ENCODE measurements around the gene OGFOD3. TPM values are rescaled to one million over a fixed set of nuclear protein-coding genes. Genes with fewer than 3 reads are reported as not detected.
"Not testable (repeated sequence)": the region's sequence is repeated elsewhere in the genome, so short reads cannot be mapped to it uniquely, and the experiment has no call there.

OGFOD3 gene
- total and polyA plus RNA-seq, 7 experiments from 2014 or later, result 21.9 to 42.1 (median 32.3) TPM

DNA sequence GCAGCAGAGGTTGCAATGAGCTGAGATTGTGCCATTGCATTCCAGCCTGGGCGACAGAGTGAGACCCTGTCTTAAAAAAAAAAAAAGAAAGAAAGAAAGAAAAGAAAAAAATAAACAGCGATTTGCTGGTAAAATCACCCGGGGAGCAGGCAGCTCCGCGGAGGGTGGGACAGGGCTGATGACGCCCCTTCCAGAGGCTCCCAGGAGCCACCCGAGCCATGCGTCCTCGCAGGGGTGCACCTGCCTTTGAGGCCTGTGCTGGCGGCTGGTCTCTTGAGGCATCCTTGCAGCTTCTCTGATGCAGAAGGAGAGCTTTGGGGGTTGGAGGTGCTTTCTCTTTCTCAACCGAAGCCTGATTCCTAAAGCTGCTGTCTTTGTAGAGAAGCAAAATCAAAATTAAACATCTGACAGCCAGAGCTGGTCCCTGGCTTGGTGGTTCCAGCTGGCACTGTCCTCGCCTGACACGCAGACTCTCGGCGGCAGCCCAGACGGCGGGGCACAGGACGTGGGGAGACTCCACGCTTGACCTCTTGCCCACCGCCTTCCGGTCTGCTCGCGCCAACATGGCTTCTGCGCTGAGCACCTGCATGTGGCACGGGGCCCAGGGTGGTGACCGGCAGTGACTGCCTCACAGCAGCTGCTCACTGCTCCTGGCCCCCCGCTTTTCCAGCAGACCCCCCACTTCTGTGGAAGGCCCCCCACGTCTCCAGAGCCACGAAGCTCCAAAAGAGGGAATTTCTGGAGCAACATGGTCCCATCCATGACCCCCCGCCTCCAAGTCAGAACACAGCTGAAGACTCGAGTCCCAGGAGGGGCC lies 40.3 kb downstream of the OGFOD3 start:
- CTCF ChIA-PET, result no interaction called here
- Mint-ChIP-seq H3K27me3 (peaks cover 27 to 45% (median 44%) of the 10 kb centered on the region in 5 donors), H3K27ac (no peak overlapping the region), H3K36me3 (no peaks in the 10 kb centered on the region), H3K9me3 (peaks cover 0 to 1% (median 0%) of the 10 kb centered on the region in 11 donors), H3K4me3 (no peak overlapping the region), H3K4me1 (peaks cover under 1 to 13% (median 2%) of the 10 kb centered on the region in 7 donors)
- no peaks in the 10 kb centered on the region for H3K36me3 ChIP-seq (ENCODE audit: control insufficient read depth in 2 of 3, insufficient read depth in 3 of 3, low read length in 3 of 3)
- POLR2A ChIA-PET, result interaction anchor here (0.7 kb wide), 1 partner anchor 147 kb away, joined by 3 read pairs; no protein-coding TSS in a partner anchor
- ATAC-seq (no peak), DNase-seq (no peak)
- H3K27me3 ChIP-seq (ENCODE audit: control insufficient read depth in 2 of 2, insufficient read depth in 2 of 2, low read length in 2 of 2), result no peaks in the 10 kb centered on the region
- no peak overlapping the region for H3K4me3 ChIP-seq (ENCODE audit: low read length)
- H3K4me1 ChIP-seq (ENCODE audit: control insufficient read depth in 2 of 2, insufficient read depth in 2 of 2, low read length in 2 of 2), result no peaks in the 10 kb centered on the region
- intact Hi-C loops (cut with micrococcal nuclease), result no loop called here
- no peaks in the 10 kb centered on the region for H3K9me3 ChIP-seq (ENCODE audit: control insufficient read depth in 2 of 3, low read length in 3 of 3)
- H3K27ac ChIP-seq (ENCODE audit: low read depth, low read length), result no peak overlapping the region

GRCh38 chr17:82377294-82377693 lies 41.1 kb downstream of the OGFOD3 start:
- peaks cover 35 to 53% (median 52%) of the 10 kb centered on the region in 5 donors for H3K27me3 Mint-ChIP-seq
- H3K27me3 ChIP-seq (ENCODE audit: control insufficient read depth in 2 of 2, insufficient read depth in 2 of 2, low read length in 2 of 2); H3K4me3 ChIP-seq (ENCODE audit: low read length); DNase-seq; H3K36me3 ChIP-seq (ENCODE audit: control insufficient read depth in 2 of 3, insufficient read depth in 3 of 3, low read length in 3 of 3); H3K36me3 Mint-ChIP-seq; CTCF ChIA-PET; intact Hi-C loops (cut with micrococcal nuclease); H3K27ac ChIP-seq (ENCODE audit: low read depth, low read length); H3K9me3 Mint-ChIP-seq; H3K27ac Mint-ChIP-seq; H3K4me3 Mint-ChIP-seq; H3K9me3 ChIP-seq (ENCODE audit: control insufficient read depth in 2 of 3, low read length in 3 of 3); POLR2A ChIA-PET; H3K4me1 ChIP-seq (ENCODE audit: control insufficient read depth in 2 of 2, insufficient read depth in 2 of 2, low read length in 2 of 2); ATAC-seq: not testable (repeated sequence)
- H3K4me1 Mint-ChIP-seq, result peaks cover 3 to 20% (median 9%) of the 10 kb centered on the region in 7 donors

DNA sequence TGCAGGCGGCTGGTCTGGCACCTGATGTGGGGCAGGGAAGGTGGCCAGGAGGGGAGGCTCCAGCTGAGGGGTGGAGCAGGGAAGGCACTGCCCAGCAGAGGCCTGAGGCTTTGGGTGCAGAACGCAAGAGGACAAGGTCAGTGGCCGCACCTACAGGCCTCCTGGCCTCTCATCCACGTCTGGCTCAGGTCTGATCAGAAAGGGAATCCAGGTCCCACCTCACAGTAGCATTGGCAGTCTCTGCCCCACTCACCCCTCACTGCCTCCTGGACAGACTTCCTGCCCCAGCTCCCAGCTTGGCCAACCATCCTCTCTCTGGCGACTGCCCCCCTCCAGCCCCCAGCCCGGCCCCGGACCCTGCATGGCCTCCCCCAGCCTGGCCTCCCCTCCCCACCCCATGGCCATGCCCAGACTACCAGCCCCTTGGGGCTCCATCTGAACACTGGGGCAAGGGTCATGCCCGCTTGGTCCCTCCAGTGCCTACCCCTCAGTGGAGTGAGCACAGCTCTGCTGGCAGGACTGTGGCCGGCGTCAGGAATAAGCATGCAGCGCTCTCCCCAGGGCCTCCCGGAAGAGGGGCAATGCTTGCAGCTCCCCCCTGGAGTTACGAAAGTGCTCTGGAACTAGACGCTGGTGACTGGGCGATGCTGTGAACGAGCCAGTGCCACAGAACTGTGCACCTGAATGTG lies 42.2 kb downstream of the OGFOD3 start:
- ATAC-seq (no peak), DNase-seq (no peak)
- no peak overlapping the region for H3K27ac ChIP-seq (ENCODE audit: low read depth, low read length)
- H3K4me3 ChIP-seq (ENCODE audit: low read length), result no peak overlapping the region
- CTCF ChIA-PET, result no interaction called here
- H3K27me3 ChIP-seq (ENCODE audit: control insufficient read depth in 2 of 2, insufficient read depth in 2 of 2, low read length in 2 of 2), result peaks cover 0 to under 1% of the 10 kb centered on the region in 2 donors
- no peaks in the 10 kb centered on the region for H3K4me1 ChIP-seq (ENCODE audit: control insufficient read depth in 2 of 2, insufficient read depth in 2 of 2, low read length in 2 of 2)
- intact Hi-C loops (cut with micrococcal nuclease), result no loop called here
- no peaks in the 10 kb centered on the region for H3K36me3 Mint-ChIP-seq
- no peak overlapping the region for H3K27ac Mint-ChIP-seq
- H3K4me1 Mint-ChIP-seq, result peaks cover 3 to 16% (median 10%) of the 10 kb centered on the region in 7 donors
- POLR2A ChIA-PET, result no interaction called here
- no peaks in the 10 kb centered on the region for H3K9me3 ChIP-seq (ENCODE audit: control insufficient read depth in 2 of 3, low read length in 3 of 3)
- no peaks in the 10 kb centered on the region for H3K36me3 ChIP-seq (ENCODE audit: control insufficient read depth in 2 of 3, insufficient read depth in 3 of 3, low read length in 3 of 3)
- no peak overlapping the region for H3K4me3 Mint-ChIP-seq
- H3K9me3 Mint-ChIP-seq, result no peaks in the 10 kb centered on the region
- peaks cover 31 to 51% (median 47%) of the 10 kb centered on the region in 5 donors for H3K27me3 Mint-ChIP-seq

- Mint-ChIP-seq H3K9me3 (no peaks in the 10 kb centered on the region), H3K27ac (no peak overlapping the region), H3K27me3 (peaks cover 30 to 50% (median 48%) of the 10 kb centered on the region in 5 donors), H3K4me3 (no peak overlapping the region), H3K36me3 (no peaks in the 10 kb centered on the region), H3K4me1 (peaks cover 10 to 19% (median 17%) of the 10 kb centered on the region in 7 donors)
- Histone ChIP-seq H3K4me3 (ENCODE audit: low read length) (no peak overlapping the region), H3K36me3 (ENCODE audit: control insufficient read depth in 2 of 3, insufficient read depth in 3 of 3, low read length in 3 of 3) (no peaks in the 10 kb centered on the region), H3K27me3 (ENCODE audit: control insufficient read depth in 2 of 2, insufficient read depth in 2 of 2, low read length in 2 of 2) (peaks cover 3 to 5% of the 10 kb centered on the region in 2 donors), H3K9me3 (ENCODE audit: control insufficient read depth in 2 of 3, low read length in 3 of 3) (no peaks in the 10 kb centered on the region), H3K27ac (ENCODE audit: low read depth, low read length) (no peak overlapping the region), H3K4me1 (ENCODE audit: control insufficient read depth in 2 of 2, insufficient read depth in 2 of 2, low read length in 2 of 2) (peaks cover 0 to 6% of the 10 kb centered on the region in 2 donors)
- ATAC-seq (no peak), DNase-seq (no peak)
- ChIA-PET POLR2A (no interaction called here), CTCF (no interaction called here)
- intact Hi-C loops (cut with micrococcal nuclease), result no loop called here
Observed at GRCh38 chr17:82375359-82376041, 42.9 kb downstream of the OGFOD3 start.

DNA sequence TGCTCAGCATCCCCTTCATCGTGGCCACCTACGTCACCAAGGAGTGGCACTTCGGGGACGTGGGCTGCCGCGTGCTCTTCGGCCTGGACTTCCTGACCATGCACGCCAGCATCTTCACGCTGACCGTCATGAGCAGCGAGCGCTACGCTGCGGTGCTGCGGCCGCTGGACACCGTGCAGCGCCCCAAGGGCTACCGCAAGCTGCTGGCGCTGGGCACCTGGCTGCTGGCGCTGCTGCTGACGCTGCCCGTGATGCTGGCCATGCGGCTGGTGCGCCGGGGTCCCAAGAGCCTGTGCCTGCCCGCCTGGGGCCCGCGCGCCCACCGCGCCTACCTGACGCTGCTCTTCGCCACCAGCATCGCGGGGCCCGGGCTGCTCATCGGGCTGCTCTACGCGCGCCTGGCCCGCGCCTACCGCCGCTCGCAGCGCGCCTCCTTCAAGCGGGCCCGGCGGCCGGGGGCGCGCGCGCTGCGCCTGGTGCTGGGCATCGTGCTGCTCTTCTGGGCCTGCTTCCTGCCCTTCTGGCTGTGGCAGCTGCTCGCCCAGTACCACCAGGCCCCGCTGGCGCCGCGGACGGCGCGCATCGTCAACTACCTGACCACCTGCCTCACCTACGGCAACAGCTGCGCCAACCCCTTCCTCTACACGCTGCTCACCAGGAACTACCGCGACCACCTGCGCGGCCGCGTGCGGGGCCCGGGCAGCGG lies 43.6 kb downstream of the OGFOD3 start:
- Histone ChIP-seq H3K4me1 (ENCODE audit: control insufficient read depth in 2 of 2, insufficient read depth in 2 of 2, low read length in 2 of 2) (peaks cover 0 to 7% of the 10 kb centered on the region in 2 donors), H3K27me3 (ENCODE audit: control insufficient read depth in 2 of 2, insufficient read depth in 2 of 2, low read length in 2 of 2) (peaks cover 3 to 5% of the 10 kb centered on the region in 2 donors), H3K4me3 (ENCODE audit: low read length) (no peak overlapping the region), H3K27ac (ENCODE audit: low read depth, low read length) (no peak overlapping the region), H3K9me3 (ENCODE audit: control insufficient read depth in 2 of 3, low read length in 3 of 3) (no peaks in the 10 kb centered on the region), H3K36me3 (ENCODE audit: control insufficient read depth in 2 of 3, insufficient read depth in 3 of 3, low read length in 3 of 3) (no peaks in the 10 kb centered on the region)
- Mint-ChIP-seq H3K36me3 (no peaks in the 10 kb centered on the region), H3K4me1 (peaks cover 9 to 20% (median 17%) of the 10 kb centered on the region in 7 donors), H3K4me3 (no peak overlapping the region), H3K9me3 (no peaks in the 10 kb centered on the region), H3K27me3 (peaks cover 24 to 49% (median 44%) of the 10 kb centered on the region in 5 donors), H3K27ac (no peak overlapping the region)
- DNase-seq (no peak), ATAC-seq (no peak)
- CTCF ChIA-PET, result no interaction called here
- intact Hi-C loops (cut with micrococcal nuclease), result no loop called here
- POLR2A ChIA-PET, result no interaction called here

Measured in naive thymus-derived CD4-positive, alpha-beta T cell (primary cell).